ENCODE results near the gene TSGA10IP.
"Not testable (repeated sequence)": the region's sequence is repeated elsewhere in the genome, so short reads cannot be mapped to it uniquely, and the experiment has no call there.

TSGA10IP gene

GRCh38 chr11:65944767-65945166, 513 bp upstream of the TSGA10IP start:
- FAIRE-seq (no peak), DNase-seq (ENCODE audit: extremely low spot score, insufficient read length, low read depth) (no peak)

GRCh38 chr11:65945941-65946558, 770 bp downstream of the TSGA10IP start:
- no peak for FAIRE-seq
- DNase-seq (ENCODE audit: extremely low spot score, insufficient read length, low read depth) = no peak

GRCh38 chr11:65946655-65947054, 1.4 kb downstream of the TSGA10IP start:
- FAIRE-seq (no peak), DNase-seq (ENCODE audit: extremely low spot score, insufficient read length, low read depth) (no peak)

DNA sequence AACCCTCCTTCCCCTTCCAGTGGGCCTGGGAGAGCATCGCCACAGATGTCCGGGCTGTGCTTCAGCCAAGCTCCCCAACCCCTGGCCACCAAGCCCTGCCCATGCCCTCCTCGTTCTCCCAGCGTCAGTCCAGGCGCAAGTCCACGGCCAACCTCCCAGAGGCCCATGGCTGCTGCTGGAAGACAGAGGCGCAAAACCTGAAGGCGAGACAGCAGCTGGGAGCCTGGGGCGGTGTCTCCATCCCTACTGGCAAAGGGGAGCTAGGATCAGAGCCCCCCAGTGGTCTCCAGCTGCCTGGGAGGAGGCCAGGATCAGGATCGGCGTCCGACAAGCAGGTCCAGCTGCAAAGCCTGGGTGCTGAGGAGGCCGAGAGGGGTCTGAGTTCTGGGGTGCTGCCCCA, 1.9 kb downstream of the TSGA10IP start:
- DNase-seq (ENCODE audit: extremely low spot score, insufficient read length, low read depth) = no peak
- no peak for FAIRE-seq

GRCh38 chr11:65947603-65948125, 2.4 kb downstream of the TSGA10IP start:
- DNase-seq (ENCODE audit: extremely low spot score, insufficient read length, low read depth) (no peak), FAIRE-seq (no peak)

- not testable (repeated sequence) for DNase-seq (ENCODE audit: extremely low spot score, insufficient read length, low read depth); FAIRE-seq
Measured at GRCh38 chr11:65950711-65951110, 5.4 kb downstream of the TSGA10IP start.

DNA sequence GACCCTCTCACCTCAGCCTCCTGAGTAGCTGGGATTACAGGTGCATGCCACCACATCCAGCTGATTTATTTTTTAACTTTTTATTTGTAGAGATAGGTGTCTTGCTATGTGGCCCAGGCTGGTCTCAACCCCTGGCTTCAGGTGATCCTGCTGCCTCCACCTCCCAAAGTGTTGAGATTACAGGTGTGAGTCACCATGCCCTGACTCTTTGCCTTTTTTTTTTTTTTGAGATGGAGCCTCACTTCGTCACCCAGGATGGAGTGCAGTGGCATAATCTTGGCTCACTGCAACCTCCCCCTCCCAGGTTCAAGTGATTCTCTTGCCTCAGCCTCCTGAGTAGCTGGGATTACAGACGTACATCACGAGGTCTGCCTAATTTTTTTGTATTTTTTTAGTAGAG, 6.4 kb downstream of the TSGA10IP start:
- not testable (repeated sequence) for FAIRE-seq; DNase-seq (ENCODE audit: extremely low spot score, insufficient read length, low read depth)

- DNase-seq (ENCODE audit: extremely low spot score, insufficient read length, low read depth) (no peak), FAIRE-seq (no peak)
Measured at GRCh38 chr11:65952052-65952521, 6.8 kb downstream of the TSGA10IP start.

DNA sequence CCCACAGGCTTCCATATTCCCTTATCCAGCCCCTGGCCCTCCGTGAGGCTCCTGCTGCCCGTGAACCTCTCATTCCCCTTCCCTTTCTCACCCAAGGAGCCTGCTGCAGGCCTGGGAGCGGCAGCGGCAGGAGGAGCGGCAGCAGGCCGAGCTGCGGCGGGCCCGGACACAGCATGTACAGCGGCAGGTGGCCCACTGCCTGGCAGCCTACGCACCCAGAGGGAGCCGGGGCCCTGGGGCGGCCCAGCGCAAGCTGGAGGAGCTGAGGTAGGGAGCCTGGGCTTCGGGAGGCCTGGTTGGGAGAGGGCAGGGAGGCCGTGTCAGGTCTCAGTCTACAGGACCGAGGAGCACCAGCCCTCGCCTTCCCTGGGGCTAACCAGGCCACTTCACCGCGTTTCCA, 8.2 kb downstream of the TSGA10IP start:
- FAIRE-seq (no peak), DNase-seq (ENCODE audit: extremely low spot score, insufficient read length, low read depth) (no peak)

DNA sequence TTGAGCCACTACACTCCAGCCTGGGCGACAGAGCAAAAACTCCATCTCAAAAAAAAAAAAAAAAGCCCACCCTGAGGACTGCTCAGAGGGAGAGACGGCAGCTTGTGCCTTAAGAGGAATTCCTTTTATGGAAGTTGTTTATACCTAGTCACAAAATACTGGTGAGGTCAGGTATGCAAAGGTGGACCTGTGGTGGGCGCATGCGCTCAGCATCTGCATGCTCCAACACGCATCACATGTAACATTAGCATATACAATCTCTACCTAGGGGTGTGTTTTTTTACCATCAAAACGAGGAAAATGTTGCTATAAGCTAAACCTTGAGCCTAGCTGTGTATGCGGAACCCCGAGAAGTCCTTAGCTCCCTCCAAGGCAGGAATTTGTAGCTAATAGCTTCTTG, 9.5 kb downstream of the TSGA10IP start:
- FAIRE-seq (no peak), DNase-seq (ENCODE audit: extremely low spot score, insufficient read length, low read depth) (no peak)

GRCh38 chr11:65958291-65958690, 13.0 kb downstream of the TSGA10IP start:
- no peak for DNase-seq (ENCODE audit: extremely low spot score, insufficient read length, low read depth)
- no peak for FAIRE-seq

- DNase-seq (ENCODE audit: extremely low spot score, insufficient read length, low read depth) (no peak), FAIRE-seq (no peak)
Measured at GRCh38 chr11:65958774-65959420, 13.6 kb downstream of the TSGA10IP start.

DNA sequence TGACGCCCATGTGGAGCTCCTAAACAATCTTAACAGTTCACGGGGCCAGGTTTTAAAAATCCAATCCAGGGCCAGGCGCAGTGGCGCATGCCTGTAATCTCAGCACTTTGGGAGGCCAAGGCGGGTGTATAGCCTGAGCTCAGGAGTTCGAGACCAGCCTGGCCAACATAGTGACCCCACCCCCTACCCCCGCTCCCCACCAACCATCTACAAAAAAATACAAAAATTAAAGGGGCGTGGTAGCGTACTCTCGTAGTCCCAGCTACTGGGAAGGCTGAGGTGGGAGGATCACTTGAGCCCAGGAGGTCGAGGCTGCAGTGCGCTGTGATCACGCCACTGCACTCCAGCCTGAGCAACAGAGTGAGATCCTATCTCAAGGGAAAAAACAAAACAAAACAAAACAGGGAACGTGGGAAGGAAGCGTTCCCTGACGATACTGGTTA, 15.6 kb downstream of the TSGA10IP start:
- no peak for FAIRE-seq
- DNase-seq (ENCODE audit: extremely low spot score, insufficient read length, low read depth) = no peak

DNA sequence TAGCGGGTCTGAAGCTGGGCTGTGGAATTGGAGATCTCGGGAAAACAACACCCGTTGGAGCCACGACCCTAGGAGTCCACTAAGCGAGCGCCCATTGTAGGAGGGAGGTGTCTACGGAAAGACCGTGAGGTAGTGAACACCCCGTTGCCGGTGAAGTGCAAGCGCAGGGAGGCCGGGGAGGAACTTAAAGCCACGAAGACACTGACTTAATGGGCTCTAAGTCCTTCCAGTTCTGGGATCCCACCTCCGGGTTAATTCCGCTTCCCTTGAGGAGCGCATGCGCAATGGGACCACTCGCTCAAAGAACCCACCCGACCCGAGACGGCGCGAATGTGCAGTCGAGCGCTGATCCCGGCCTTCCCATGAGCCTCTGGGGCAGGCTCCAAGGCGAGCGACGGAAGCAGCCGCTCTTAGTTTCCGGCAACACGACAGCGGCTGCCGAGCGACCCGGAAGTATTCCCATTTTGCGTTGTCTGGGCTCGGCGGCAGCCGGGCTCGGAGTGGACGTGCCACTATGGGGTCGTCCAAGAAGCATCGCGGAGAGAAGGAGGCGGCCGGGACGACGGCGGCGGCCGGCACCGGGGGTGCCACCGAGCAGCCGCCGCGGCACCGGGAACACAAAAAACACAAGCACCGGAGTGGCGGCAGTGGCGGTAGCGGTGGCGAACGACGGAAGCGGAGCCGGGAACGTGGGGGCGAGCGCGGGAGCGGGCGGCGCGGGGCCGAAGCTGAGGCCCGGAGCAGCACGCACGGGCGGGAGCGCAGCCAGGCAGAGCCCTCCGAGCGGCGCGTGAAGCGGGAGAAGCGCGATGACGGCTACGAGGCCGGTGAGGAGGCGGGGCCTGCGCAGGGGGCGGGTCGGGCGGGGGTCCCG, 16.2 kb downstream of the TSGA10IP start, which contains the start of gene SART1:
Gene SART1 (plus strand): TSS at position 468 of the 874 bp plus-strand sequence. CDS start 47 bp downstream, at position 515.
- DNase-seq (ENCODE audit: extremely low spot score, insufficient read length, low read depth) = peak; percentile 98

DNA sequence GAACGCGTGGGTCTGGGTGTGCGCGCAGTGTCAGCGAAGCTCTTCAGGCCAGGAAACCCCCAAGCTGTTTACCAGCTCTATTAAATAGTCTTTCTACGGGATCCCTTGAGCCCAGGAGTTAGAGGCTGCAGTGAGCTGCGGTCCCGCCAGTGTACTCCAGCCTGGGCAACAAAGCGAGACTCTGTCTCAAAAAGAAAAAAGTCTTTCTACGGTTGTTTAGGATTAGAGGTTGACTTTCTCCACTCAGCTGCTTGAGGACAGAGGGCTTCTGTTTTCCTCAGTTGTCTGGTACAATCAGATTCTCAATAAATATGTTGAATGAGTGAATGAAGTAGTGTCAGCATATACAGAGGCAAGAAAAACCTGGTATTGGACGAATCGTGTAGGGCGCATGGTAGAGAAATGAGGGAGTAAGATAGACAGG, 16.9 kb downstream of the TSGA10IP start:
- no peak for FAIRE-seq
- DNase-seq (ENCODE audit: extremely low spot score, insufficient read length, low read depth) = no peak

More for the DNA sequence above, 16.2 kb downstream of the TSGA10IP start, which contains the start of gene SART1:
- FAIRE-seq = peak; percentile 96

DNA sequence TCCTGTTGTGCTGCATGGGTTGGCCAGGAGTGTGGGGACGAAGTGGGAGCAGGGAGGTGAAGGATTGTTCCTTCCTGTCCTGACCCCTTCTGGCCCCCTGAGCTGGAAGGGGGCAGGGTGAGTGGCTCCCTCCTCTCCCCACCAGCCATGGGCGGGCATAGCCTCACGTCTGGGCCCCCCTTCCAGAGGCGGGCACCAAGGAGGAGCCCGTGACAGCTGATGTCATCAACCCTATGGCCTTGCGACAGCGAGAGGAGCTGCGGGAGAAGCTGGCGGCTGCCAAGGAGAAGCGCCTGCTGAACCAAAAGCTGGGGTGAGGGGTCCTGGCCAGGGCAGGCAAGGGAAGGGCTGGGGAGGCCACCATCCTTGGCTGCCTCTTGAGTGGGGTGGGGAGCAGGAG, 19.6 kb downstream of the TSGA10IP start:
- DNase-seq (ENCODE audit: extremely low spot score, insufficient read length, low read depth) (no peak), FAIRE-seq (no peak)

DNA sequence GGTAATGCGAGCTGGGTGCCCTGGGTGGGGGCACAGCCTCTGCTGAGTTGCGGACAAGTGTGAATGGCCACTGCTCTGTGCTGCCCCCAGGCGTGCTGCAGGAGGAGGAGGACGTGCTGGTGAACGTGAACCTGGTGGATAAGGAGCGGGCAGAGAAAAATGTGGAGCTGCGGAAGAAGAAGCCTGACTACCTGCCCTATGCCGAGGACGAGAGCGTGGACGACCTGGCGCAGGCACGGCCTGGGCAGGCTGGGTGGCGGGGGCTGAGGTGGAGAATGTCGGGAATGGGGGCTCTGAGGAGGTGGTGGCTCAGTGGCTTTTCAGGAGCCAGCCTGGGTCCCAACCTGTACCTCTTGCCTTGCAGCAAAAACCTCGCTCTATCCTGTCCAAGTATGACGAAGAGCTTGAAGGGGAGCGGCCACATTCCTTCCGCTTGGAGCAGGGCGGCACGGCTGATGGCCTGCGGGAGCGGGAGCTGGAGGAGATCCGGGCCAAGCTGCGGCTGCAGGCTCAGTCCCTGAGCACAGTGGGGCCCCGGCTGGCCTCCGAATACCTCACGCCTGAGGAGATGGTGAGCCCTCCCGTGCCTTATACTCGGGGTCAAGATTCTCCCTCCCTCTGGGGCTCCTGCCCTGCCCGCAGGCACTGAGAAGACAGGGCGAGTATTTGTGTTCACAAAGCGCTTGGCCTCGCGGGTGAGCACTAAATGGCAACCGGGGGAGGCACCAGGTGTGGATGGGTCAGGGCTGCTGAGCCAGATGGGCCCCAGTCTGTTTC, 20.9 kb downstream of the TSGA10IP start:
- DNase-seq (ENCODE audit: extremely low spot score, insufficient read length, low read depth) = no peak
- FAIRE-seq = no peak

- FAIRE-seq = no peak
- DNase-seq (ENCODE audit: extremely low spot score, insufficient read length, low read depth) = no peak
Measured at GRCh38 chr11:65967329-65967934, 22.2 kb downstream of the TSGA10IP start.

All from GM18507 (cell line).